NK-92 treated with Interleukin-12 subunit alpha and Interleukin-12 subunit beta, amount 100 ng/mL, for 24 hours (cell line): ENCODE results near the gene AKT3.

Experiments
- DNase-seq: peaks from one replicate; lab custom pipeline; 2025; lab: John Stamatoyannopoulos, UW

AKT3 gene

GRCh38 chr1:243731301-243731891 is 118.6 kb downstream of the AKT3 start:
- no peak for DNase-seq

- DNase-seq = no peak
Observed at GRCh38 chr1:243730487-243731150, 119.4 kb downstream of the AKT3 start.

DNA sequence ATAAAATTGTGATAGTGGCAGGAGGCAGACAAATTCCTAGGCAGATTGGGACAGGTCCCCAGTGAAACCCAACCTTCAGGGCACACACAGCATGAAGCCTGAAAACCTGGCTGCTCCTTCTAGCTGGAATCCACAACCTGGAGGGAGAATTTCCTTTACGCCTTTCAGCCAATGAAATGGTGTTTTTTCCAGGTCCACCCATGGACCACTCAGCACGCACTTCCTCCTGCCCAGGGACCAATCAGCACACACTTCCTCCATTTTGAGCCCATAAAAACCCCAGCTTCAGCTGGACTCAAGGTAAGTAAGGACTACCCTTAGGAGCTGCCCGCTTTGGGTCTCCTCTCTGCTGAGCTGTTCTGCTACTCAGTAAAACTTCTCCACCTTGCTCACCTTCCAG is 120.1 kb downstream of the AKT3 start:
- no peak for DNase-seq

GRCh38 chr1:243727503-243728203 is 122.4 kb downstream of the AKT3 start:
- no peak for DNase-seq

GRCh38 chr1:243726806-243727502 is 123.1 kb downstream of the AKT3 start:
- no peak for DNase-seq

DNA sequence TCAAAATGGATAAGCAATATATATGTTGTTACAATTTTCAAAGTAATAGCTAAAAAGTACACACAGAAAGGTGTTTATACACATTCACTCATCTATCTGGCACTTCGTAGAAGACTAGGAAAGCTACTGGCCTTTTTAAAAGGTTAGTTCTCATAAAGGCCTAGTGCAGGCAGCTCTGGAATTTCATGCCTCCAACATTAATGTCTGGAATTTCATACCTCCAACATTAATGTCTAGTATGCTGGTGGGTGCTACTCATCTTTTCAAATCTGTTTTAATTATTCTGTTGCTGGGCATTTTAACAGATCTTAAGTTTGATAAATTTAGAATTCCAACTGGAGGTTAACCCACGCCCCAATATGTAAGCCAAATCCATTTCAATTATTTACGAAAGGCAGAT is 124.2 kb downstream of the AKT3 start:
- no peak for DNase-seq

- no peak for DNase-seq
Observed at GRCh38 chr1:243725075-243725474, 125.0 kb downstream of the AKT3 start.

GRCh38 chr1:243723458-243724043 is 126.5 kb downstream of the AKT3 start:
- DNase-seq = no peak

- DNase-seq = no peak
Observed at GRCh38 chr1:243723050-243723449, 127.0 kb downstream of the AKT3 start.

- DNase-seq = no peak
Observed at GRCh38 chr1:243719476-243719875, 130.6 kb downstream of the AKT3 start.

GRCh38 chr1:243718893-243719292 is 131.2 kb downstream of the AKT3 start:
- DNase-seq = no peak

DNA sequence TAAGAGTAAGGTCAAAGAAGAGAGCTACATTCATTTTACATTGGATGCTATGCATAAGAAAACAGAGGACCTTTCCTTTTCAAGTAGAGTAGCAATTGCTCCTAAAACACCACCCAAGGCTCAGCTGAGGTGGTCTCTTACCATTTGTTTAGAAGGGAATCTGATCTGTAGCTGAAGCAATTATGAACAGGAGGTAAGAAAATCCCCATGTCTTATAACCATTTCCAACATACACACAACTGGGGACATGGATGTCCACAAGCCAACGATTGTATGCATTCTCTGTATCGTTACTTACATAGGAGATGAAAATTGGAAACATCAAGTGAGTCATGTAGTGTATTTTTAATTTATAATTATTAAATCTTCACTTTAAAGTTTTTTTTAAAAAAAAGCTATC is 132.0 kb downstream of the AKT3 start:
- no peak for DNase-seq

GRCh38 chr1:243716906-243717305 is 133.1 kb downstream of the AKT3 start:
- DNase-seq = no peak

- DNase-seq = no peak
Observed at GRCh38 chr1:243715285-243715684, 134.8 kb downstream of the AKT3 start.

DNA sequence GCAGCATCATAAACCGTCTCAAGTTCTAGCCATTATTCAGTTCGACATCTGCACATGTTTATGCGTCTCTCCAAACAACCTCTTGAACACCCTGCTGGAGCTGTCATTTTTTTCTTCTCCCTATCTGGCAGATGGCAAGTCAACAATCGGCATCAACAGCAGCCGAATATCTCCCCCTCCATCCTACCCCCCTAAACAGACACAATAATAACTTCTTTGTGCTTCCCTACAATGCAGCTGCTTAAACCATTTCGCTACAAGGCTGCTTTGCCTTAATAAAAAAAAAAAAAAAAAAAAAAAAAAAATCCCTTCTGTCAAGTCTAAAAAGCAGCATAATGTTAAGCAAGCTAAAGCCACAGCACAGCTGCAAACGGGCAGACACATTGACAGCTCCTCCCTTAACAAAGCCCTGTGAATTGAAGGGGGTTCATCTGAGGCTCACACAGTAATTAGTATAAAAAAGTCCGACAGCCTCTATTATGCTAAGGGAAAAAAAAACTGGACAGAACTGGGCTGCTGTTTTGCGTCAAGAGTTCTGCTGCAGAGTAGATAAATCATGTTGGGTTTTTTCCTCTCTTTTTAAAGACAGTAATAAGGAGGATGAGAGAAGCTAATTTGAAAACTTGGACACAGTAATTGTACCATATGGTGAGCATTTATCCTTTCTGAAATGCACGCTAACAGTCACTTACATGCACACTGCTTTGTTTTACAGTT is 136.4 kb downstream of the AKT3 start:
- no peak for DNase-seq

GRCh38 chr1:243712941-243713340 is 137.1 kb downstream of the AKT3 start:
- no peak for DNase-seq

DNA sequence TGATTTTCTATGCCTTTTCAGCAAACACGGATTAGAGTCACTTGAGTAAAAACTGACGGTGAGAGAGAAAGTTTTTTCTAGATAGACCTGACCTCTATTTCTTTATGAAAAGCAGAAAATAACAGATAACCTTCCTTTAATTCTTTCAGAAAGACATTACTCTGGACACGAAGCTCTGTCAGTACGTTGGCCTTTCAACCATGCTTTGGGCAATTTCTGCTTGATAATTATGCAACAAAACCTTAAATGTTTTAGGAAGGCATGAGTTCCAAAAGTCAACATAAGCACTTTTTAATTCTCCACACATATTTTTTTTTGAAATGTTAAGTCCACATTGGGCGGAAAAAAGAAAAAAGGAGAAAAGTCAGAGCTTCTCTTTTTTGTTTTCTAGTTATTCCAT is 137.8 kb downstream of the AKT3 start:
- no peak for DNase-seq

DNA sequence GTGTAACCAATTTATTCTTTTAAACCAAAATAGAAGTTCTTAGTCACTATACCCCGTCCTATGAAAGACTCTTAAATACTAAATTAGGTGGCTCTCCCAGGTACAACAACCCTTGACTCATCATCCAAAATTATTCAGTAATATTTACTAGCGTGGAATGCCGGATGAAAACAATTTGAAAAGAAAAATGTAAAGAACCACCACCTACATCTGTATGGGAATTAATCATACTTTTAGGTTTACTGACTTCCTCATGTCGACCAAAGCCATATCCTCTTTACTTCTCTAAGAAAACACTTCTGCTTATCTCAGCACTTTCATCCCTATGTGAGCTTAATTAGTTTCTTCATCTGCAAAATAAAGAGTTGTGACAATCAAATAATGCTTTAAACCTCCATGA is 139.6 kb downstream of the AKT3 start:
- DNase-seq = no peak

GRCh38 chr1:243708210-243708609 is 141.8 kb downstream of the AKT3 start:
- no peak for DNase-seq

- no peak for DNase-seq
Observed at GRCh38 chr1:243706563-243706962, 143.5 kb downstream of the AKT3 start.

DNA sequence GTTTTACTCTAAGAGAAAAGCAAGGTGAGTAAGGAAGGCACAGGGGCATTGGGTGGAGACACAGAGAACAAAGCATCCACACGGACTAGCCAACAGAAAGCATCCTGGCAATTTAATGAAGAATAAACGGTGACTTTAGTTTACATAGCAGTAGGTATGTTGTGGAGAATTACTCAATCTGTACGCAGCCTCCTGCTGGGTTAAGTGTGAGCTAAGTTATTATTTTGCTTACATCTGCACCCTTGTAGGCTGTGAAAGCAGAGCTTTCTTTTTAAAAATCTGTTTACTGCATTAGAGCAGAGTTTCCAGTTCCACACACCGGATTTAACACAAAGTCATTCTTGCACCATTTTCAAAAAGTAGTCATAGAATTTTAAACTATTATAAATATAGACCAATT is 144.5 kb downstream of the AKT3 start:
- no peak for DNase-seq

- no peak for DNase-seq
Observed at GRCh38 chr1:243701872-243702271, 148.2 kb downstream of the AKT3 start.
